Measurements from ENCODE around the gene ZMAT5. TPM values are rescaled to one million over a fixed set of nuclear protein-coding genes. Genes with fewer than 3 reads are reported as not detected.
A peak's percentile ranks its signal among the peaks of the same experiment; 100 is the strongest.

Gene ZMAT5
- total RNA-seq, 4 donors from 2014 or later, result 13.3 to 33.8 (median 23.1) TPM

GRCh38 chr22:29813563-29813962, 46.8 kb upstream of the ZMAT5 start:
- Histone ChIP-seq H3K27me3 (no peaks in the 10 kb centered on the region), H3K27ac (replicated peaks in 1 of 4) (no peak overlapping the region), H3K4me3 (no peak overlapping the region), H3K4me1 (peaks cover 15 to 32% (median 23%) of the 10 kb centered on the region in 4 donors), H3K36me3 (peaks cover 36 to 95% (median 79%) of the 10 kb centered on the region in 4 donors), H3K9me3 (no peaks in the 10 kb centered on the region)
- no peak for TF ChIP-seq EP300 (IDR thresholded peaks at IDR 0.05)
- no peak for TF ChIP-seq POLR2AphosphoS5 (IDR thresholded peaks at IDR 0.05)
- no peak for TF ChIP-seq POLR2A (IDR thresholded peaks at IDR 0.05; ENCODE audit: low read depth)
- no peak for TF ChIP-seq CTCF (IDR thresholded peaks at IDR 0.05)
- DNase-seq (ENCODE audit: extremely low spot score), result no peak
- WGBS, result 86% methylated on average over 3 of the region's 3 CpGs
- intact Hi-C loops (cut with DNase I), result no loop called here

GRCh38 chr22:29813126-29813525, 46.3 kb upstream of the ZMAT5 start:
- H3K4me1 ChIP-seq, result peaks cover 15 to 32% (median 23%) of the 10 kb centered on the region in 4 donors
- H3K4me3 ChIP-seq, result no peak overlapping the region
- TF ChIP-seq POLR2AphosphoS5 (IDR thresholded peaks at IDR 0.05), result no peak
- TF ChIP-seq EP300 (IDR thresholded peaks at IDR 0.05), result no peak
- no peak for TF ChIP-seq CTCF (IDR thresholded peaks at IDR 0.05)
- no peak for TF ChIP-seq POLR2A (IDR thresholded peaks at IDR 0.05; ENCODE audit: low read depth)
- 96% methylated on average over 8 of the region's 8 CpGs for WGBS
- H3K36me3 ChIP-seq, result peaks cover 36 to 95% (median 83%) of the 10 kb centered on the region in 4 donors
- H3K9me3 ChIP-seq, result no peaks in the 10 kb centered on the region
- DNase-seq (ENCODE audit: extremely low spot score), result no peak
- H3K27me3 ChIP-seq, result no peaks in the 10 kb centered on the region
- intact Hi-C loops (cut with DNase I), result no loop called here
- H3K27ac ChIP-seq (replicated peaks in 1 of 4), result no peak overlapping the region

GRCh38 chr22:29811377-29811776, 44.6 kb upstream of the ZMAT5 start:
- no peak for DNase-seq (ENCODE audit: extremely low spot score)
- WGBS, result 83% methylated on average over 2 of the region's 2 CpGs
- Histone ChIP-seq H3K27me3 (no peaks in the 10 kb centered on the region), H3K27ac (replicated peaks in 1 of 4) (no peak overlapping the region), H3K4me1 (peaks cover 1 to 22% (median 15%) of the 10 kb centered on the region in 4 donors), H3K9me3 (no peaks in the 10 kb centered on the region), H3K36me3 (peaks cover 43 to 95% (median 87%) of the 10 kb centered on the region in 4 donors), H3K4me3 (no peak overlapping the region)
- intact Hi-C loops (cut with DNase I), result no loop called here
- TF ChIP-seq CTCF (IDR thresholded peaks at IDR 0.05), result no peak
- TF ChIP-seq POLR2AphosphoS5 (IDR thresholded peaks at IDR 0.05), result no peak

GRCh38 chr22:29810216-29810615, 43.4 kb upstream of the ZMAT5 start:
- H3K27me3 ChIP-seq, result no peaks in the 10 kb centered on the region
- H3K36me3 ChIP-seq, result peaks cover 55 to 96% (median 92%) of the 10 kb centered on the region in 4 donors
- 42% methylated on average over 2 of the region's 2 CpGs for WGBS
- intact Hi-C loops (cut with DNase I), result no loop called here
- TF ChIP-seq POLR2A (IDR thresholded peaks at IDR 0.05; ENCODE audit: low read depth), result no peak
- no peak for TF ChIP-seq CTCF (IDR thresholded peaks at IDR 0.05)
- no peaks in the 10 kb centered on the region for H3K9me3 ChIP-seq
- H3K27ac ChIP-seq (replicated peaks in 1 of 4), result peak overlapping the region in 2 of 4 donors; percentile 0 to 10
- H3K4me3 ChIP-seq, result no peak overlapping the region
- no peak for DNase-seq (ENCODE audit: extremely low spot score)
- H3K4me1 ChIP-seq, result peaks cover 0 to 14% (median 12%) of the 10 kb centered on the region in 4 donors

- Histone ChIP-seq H3K4me3 (no peak overlapping the region), H3K36me3 (peaks cover 50 to 96% (median 91%) of the 10 kb centered on the region in 4 donors), H3K4me1 (peaks cover 0 to 14% (median 12%) of the 10 kb centered on the region in 4 donors), H3K27me3 (no peaks in the 10 kb centered on the region), H3K27ac (replicated peaks in 1 of 4) (no peak overlapping the region), H3K9me3 (no peaks in the 10 kb centered on the region)
- no peak for DNase-seq (ENCODE audit: extremely low spot score)
- 76% methylated on average over 6 of the region's 6 CpGs for WGBS
- no peak for TF ChIP-seq EP300 (IDR thresholded peaks at IDR 0.05)
- TF ChIP-seq CTCF (IDR thresholded peaks at IDR 0.05), result no peak
- TF ChIP-seq POLR2AphosphoS5 (IDR thresholded peaks at IDR 0.05), result no peak
- TF ChIP-seq POLR2A (IDR thresholded peaks at IDR 0.05; ENCODE audit: low read depth), result no peak
- intact Hi-C loops (cut with DNase I), result no loop called here
These were observed 39.4 kb upstream of the ZMAT5 start for GRCh38 chr22:29806196-29806595.

Measured in esophagus muscularis mucosa (tissue), 4 donors.